Stimulated activated naive CD4-positive, alpha-beta T cell treated with Interleukin-2 at 50 U/mL for 16 hours (primary cell): ENCODE data around the gene SIT1.

Experiments
- DNase-seq: peaks from one replicate; lab custom pipeline; 2025; lab: John Stamatoyannopoulos, UW

Gene SIT1

DNA sequence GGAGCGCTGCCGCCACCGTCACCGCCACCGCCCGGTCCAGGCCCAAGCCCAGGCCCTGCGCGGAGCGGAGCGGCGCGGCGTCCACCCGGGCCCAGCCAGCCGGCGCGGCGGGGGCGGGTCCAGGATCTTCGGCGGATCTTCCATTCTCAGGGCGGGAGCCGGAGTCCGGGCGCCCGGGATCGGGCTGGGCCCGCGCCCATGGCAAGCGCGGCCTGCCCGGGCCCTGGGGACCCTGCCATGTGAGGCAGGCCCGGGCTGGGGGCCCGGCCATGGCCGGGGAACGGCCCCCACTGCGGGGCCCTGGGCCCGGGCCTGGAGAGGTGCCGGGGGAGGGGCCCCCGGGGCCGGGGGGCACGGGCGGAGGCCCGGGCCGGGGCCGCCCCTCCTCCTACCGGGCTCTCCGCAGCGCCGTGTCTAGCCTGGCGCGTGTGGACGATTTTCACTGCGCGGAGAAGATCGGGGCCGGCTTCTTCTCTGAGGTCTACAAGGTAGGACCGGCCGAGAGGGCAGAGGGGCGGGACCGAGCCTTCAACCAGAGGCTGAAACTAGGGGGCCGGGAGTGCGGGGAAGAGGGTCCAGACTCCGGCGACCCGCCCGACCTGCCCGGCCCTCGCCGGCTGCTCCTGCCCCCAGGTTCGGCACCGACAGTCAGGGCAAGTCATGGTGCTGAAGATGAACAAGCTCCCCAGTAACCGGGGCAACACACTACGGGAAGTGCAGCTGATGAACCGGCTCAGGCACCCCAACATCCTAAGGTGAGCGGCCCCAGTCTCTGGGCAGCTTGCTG is 45.2 kb downstream of the SIT1 start:
- peak; percentile 20 for DNase-seq

DNA sequence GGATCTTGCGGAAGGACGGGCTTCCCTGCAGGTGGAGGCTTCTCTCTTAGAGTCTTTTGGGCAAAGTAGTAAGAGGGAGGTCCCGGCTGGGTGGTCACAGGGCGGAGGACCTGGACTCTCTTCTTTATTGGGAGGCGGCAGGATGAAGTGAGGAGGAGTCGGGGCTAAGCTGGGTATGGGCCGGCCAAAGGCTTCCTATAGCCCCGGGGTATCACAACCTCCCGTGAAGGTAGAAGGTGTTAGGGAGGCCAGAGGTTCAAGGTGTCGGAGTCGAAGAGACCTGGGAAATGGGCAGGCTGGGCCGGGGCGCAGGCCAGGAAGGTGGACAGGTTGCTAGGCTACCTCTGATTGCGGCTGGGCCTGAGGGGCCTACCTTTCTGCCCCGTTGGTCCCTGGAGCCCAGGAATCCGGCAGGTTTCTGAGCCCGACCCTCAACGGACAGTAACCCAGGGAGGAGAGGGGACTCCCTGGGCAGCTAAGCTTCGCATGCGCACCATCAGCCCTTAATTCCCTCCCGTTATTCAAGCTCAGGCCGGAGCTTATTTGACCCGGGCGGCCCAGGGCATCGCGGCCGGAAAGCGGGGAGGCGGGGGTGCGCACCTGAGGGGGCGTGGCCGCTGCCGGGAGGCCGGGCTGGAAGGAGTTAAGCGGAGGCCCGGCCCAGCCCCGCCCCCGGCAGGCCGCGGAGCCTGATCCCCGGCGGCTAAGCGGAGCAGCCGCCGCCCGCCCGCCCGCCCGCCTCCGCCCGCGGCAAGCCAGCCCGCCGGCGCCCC is 46.0 kb downstream of the SIT1 start, which contains the start of gene TESK1:
Gene TESK1, plus strand, starts transcription at position 685 of the 773 bp plus-strand sequence. CDS start 358 bp downstream, outside the sequence.
- DNase-seq = peak; percentile 82

DNA sequence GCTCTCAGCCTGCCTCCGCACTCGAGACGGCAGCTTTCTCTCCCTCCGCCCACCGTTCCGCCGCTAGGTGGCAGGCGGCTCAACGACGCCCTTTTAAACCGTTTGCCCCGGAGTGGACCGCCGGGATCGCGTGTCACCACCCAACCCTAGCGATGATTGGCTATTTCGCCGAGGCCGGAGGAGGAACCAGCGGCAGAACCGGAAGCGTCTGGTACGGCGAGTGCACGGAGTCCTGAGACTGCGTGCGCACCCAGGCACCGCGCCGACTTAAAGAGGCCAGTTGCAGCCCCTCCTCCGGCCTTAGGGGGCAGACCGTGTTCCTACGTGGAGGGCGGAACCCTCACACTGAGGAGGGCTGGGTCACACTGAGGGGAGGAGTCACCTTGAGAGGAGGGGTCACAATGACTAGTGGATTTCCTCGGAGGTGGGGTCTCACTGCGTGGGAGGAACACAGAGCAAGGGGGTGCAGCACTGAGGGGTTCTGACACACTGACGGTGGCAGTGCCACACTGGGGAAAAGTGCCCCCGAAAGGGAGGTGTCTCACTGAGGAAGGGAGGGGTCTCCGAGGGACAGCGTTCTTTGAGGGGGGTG is 46.6 kb downstream of the SIT1 start:
- peak; percentile 99 for DNase-seq

DNA sequence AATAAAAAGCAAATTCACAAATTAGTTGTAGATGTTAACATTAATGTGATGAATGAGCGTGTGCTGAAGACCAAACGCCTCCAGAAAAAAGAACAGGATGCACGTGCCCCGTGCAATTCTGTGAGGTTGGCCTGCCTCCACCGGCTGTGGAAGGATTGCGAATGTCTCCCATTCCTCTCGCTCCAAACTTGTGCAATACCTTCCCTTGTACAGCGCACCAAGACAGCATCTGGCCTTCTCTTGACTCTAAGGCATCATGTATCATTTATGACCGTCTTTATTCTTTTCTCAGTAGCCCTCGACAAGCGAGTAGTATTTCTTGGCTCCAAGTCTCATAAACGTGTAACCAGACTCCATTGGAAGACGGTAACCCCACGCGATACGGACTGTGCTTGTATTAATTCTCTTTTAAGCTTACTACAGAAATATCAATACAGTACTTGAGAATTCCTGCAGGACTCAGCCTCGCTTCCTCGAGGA is 47.2 kb downstream of the SIT1 start:
- DNase-seq = peak; percentile 19

GRCh38 chr9:35599763-35600604 is 50.7 kb downstream of the SIT1 start:
- DNase-seq = no peak
